Stimulated activated CD8-positive, alpha-beta memory T cell treated with anti-CD3 and anti-CD28 coated beads, Interleukin-12 subunit alpha, Interleukin-12 subunit beta, amount 100 ng/mL, for 4 hours (primary cell): Measurements from ENCODE around the gene TCEANC.
"Not testable (repeated sequence)": the region's sequence is repeated elsewhere in the genome, so short reads cannot be mapped to it uniquely, and the experiment has no call there.

Source experiments
- DNase-seq: peaks from one replicate; pipeline ENCODE4 v3.0.0-alpha.2; 2020; ENCODE audit warnings: low read depth

TCEANC gene

GRCh38 chrX:13658602-13659001 lies 5.7 kb downstream of the TCEANC start:
- DNase-seq: no peak

DNA sequence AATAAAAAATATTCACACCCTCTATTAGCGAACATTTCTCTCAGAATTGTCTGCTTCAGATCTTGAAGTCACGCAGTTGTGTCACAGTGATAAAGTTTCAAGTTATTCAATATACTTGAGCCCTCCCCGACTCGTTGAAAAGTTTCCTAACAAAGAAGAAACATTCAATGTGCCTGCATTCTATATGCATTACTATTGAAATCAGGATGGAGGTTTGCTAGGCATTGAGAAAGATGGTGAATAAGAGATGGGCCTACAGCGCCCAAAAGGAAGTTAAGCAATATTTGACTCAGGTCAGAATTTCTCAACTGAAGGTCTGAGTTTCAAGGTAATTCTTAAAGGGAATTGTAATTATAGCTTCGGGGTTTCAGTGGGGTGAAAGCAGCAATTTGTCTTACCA lies 6.1 kb downstream of the TCEANC start:
- DNase-seq: no peak

DNA sequence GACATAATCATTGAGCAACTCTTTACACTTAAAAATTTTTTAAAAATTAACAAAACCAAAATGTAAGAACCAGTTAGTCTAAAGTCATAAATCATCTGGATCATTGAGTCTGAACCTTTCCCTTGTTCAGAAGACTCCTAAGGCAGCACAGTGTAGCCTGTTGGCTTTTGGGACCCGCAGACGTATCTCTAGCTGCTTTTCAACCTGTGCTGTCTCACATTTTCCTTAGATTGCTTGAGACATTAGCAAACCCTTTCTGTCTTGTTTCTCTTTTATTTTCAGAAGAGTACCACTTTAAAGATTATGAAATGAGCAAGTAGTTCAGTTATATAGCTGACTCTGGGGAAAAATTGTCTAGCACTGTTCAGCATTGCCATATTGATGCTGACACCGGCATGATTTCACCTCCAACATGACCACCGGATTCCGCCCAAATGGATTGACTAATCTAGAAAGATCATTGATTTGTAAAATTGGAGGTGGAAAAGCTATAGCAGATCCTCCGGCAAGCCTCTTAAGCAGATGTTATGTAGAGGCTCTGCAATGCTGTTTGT lies 8.9 kb downstream of the TCEANC start:
- no peak for DNase-seq

DNA sequence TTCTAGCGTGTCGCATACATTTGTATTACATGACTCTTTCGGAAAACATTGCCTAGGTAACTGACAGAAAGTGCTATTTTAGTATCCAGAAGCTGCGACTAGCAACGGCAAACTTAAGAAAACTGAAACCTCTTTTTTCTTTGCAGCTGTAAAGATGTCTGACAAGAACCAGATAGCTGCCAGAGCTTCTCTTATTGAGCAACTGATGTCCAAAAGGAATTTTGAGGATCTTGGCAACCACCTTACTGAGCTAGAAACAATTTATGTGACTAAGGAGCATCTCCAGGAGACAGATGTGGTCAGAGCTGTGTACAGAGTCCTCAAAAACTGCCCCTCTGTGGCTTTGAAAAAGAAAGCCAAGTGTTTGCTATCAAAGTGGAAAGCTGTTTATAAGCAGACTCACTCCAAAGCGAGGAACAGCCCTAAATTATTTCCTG lies 9.4 kb downstream of the TCEANC start:
- no peak for DNase-seq

DNA sequence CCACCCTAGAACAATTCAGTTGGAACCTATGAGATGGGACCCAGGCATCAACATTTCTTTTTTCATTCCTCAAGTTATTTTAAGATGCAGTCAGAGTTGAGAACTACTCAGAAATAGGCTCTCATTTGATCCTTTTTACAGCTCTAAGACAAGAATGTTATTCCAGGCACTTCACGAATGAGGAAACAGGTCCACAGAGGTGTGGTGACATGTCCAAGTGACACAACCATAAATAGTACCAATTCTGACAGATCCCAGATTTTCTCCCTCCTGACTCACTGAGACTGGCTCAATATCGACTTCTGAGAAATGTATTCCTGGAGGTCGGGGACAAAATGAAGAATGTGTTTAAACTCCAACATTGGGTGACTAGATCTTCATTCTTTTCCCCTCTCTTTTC lies 11.1 kb downstream of the TCEANC start:
- DNase-seq: no peak

DNA sequence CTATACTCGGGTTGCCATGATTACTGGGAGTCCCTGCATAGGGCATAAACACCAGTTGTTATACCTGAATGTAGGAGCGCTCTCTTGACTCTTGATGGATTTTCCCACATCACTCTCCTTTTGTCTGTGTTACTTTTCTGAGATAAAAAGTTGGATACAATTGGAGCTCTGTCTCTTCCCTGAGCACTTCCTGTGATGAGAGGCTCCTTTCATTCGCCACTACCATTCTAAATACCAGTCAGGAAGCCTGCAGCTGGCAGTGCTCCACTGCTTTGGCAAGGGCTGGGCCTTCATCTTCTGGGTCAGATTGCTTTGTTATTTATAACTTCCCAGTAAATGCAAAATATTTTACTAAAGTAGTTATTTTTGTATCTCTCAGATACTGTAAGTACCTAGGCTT lies 13.9 kb downstream of the TCEANC start:
- DNase-seq: no peak

- no peak for DNase-seq
Measured at GRCh38 chrX:13667919-13668318, 15.0 kb downstream of the TCEANC start.

GRCh38 chrX:13669246-13669737 lies 16.4 kb downstream of the TCEANC start:
- no peak for DNase-seq

- DNase-seq: not testable (repeated sequence)
Measured at GRCh38 chrX:13669755-13670154, 16.8 kb downstream of the TCEANC start.

DNA sequence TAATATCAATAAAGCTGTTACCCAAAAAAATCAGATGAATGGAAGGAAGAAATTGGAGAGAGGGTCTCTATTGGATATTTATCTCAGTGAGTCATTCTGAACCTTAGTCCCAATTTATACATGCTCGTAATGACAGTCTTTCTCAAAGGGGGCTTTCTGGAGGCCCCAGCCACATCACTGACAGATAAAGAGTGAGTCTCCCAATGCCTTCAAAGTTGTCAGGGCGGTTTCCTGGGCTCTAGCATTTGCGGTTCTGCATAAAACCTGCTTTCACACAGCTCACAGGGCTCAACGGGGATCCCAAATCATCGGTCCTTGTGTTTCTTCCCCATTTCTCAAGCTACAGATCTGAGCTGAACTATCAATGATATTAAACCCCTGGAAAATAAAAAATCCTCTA lies 17.3 kb downstream of the TCEANC start:
- DNase-seq: no peak

- DNase-seq: no peak
Measured at GRCh38 chrX:13673016-13673415, 20.1 kb downstream of the TCEANC start.

- DNase-seq: no peak
Measured at GRCh38 chrX:13676885-13677284, 23.9 kb downstream of the TCEANC start.

- not testable (repeated sequence) for DNase-seq
Measured at GRCh38 chrX:13679700-13680099, 26.8 kb downstream of the TCEANC start.

GRCh38 chrX:13681595-13681994 lies 28.7 kb downstream of the TCEANC start:
- no peak for DNase-seq

GRCh38 chrX:13684361-13684760 lies 31.4 kb downstream of the TCEANC start:
- DNase-seq: no peak

DNA sequence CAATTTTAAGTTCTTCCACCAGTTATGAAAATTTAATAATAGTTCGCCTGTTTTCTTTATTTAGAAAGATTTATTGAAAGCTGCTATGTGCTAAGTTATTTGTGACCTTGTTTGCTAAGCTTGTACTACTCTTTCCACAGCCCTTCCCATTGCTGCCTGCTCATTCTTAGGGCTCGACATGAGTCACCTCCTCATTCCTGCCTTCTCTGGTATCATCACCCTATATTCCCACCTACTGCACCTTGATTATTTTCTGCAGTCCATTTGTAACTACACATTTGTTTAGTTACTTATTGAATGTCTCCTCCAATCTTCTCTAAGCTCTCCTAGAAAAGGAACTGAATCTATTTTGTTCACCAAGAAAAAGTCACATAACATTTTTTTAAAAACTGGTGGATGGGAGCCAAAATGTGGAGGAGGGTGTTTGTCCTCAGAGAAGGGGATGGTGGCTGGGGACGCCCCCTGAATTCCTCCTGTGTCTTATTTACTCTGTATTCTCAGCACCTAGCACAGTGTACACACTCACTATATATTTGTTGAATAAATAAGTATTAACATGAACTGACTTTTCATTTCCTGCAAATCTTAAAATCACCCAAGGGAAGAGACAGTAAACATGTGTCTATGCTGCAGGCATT lies 32.3 kb downstream of the TCEANC start:
- no peak for DNase-seq

GRCh38 chrX:13687203-13687602 lies 34.3 kb downstream of the TCEANC start:
- no peak for DNase-seq

- DNase-seq: no peak
Measured at GRCh38 chrX:13688384-13688957, 35.5 kb downstream of the TCEANC start.

- peak; percentile 73 for DNase-seq
Measured at GRCh38 chrX:13688958-13689740, 36.2 kb downstream of the TCEANC start, which contains the start of gene RAB9A. Gene RAB9A (plus strand): TSS chrX:13689128. CDS start chrX:13708747, 19,619 bp downstream.

DNA sequence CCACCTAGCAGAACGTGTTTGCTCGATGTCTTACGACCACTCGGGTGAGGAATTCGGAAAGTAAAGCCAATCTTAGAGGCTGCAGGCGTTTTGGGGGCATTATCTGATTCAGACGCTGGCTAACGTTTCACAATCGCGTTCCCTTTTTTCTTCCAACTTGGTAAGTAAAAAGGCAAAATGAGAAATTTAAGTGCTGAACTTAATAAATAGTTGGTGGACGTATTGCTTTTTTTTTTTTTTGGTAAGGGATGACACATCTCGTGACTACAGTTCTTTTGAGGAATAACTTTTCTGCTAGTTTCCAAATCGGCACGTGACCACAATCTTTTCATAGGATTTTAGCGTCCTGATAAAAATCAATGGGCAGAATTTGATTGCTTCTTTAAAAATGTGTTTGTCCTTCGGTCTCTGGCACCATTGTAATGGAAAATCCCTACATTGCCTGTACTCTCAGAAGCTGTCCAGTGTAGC lies 36.8 kb downstream of the TCEANC start:
- no peak for DNase-seq

GRCh38 chrX:13690836-13691235 lies 37.9 kb downstream of the TCEANC start:
- no peak for DNase-seq

DNA sequence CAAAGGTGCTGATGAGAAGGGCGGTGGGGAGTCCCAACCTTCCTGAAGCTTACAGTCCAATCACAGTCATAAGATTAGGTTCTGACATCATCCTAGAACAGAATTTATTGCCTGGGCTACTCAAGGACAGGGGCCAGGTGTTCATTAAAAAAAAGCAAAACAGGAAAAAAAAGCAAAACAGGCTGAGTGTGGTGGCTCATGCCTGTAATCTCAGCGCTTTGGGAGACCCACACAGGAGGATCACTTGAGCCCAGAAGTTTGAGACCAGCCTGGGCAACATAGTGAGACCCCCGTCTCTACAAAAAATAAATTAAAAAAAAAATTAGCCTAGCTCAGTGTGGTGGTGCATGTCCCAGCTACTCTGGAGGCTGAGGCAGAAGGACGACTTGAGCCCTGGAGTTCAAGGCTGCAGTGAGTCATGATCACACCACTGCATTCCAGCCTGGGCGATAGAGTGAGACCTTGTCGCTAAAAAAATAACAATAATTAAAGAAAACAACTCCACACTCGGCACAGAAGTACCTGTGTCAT lies 39.0 kb downstream of the TCEANC start:
- DNase-seq: no peak
